HG03520 (cell line): ENCODE results near the gene TMEM30B.
"Not testable (repeated sequence)": the region's sequence is repeated elsewhere in the genome, so short reads cannot be mapped to it uniquely, and the experiment has no call there.

ENCODE experiments used
- ATAC-seq: cut with Tn5 transposase; IDR thresholded peaks from one replicate; pipeline ENCODE4 v1.9.1; 2021; ENCODE audit warnings: mild to moderate bottlenecking, moderate library complexity; ENCODE audit not compliant: unreplicated experiment

Gene TMEM30B, protein sequence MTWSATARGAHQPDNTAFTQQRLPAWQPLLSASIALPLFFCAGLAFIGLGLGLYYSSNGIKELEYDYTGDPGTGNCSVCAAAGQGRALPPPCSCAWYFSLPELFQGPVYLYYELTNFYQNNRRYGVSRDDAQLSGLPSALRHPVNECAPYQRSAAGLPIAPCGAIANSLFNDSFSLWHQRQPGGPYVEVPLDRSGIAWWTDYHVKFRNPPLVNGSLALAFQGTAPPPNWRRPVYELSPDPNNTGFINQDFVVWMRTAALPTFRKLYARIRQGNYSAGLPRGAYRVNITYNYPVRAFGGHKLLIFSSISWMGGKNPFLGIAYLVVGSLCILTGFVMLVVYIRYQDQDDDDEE

DNA sequence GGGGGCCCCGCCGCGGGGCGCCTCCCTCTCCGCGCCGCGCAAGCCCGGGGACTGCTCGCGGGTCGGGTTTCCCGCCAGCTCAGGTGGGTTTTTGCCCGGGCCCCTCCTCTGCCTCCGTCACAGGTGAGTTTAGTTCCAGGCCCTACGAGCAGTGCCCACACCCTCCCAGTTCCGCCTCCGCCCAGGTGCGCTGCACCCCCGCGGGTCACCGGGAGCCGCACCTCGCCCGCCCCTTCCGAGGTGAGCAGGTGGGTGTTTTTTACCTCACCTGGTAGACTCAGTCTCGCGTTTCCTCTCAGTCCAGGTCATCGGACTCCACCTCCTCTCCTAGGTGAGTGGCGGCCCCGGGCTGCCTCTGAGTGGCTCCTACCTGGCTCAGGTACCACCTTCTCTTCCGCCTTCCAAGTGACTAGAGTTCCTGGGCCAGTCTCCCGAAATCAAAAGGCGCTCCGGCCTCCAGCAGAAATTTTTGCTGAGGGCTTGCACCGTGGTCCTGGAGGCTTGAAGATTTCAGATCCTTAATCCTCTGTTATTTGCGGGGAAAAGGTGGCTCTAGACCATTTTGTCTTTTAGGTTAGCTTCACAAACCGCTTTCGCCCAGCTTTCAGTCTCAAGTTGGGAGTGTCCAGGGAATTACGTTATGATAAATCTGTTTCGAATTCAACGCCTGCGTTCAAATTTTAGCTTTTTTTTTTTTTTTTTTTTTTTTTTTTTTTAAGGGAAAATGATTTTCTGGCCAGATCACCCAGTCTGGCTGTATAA lies at the start of gene TMEM30B:
Gene TMEM30B (minus strand): TSS at position 153 of the 762 bp plus-strand sequence. CDS start 191 bp downstream, outside the sequence.
- ATAC-seq: no peak

- ATAC-seq: peak; percentile 48
These were observed 49.4 kb upstream of the TMEM30B start for GRCh38 chr14:61330511-61330910.

DNA sequence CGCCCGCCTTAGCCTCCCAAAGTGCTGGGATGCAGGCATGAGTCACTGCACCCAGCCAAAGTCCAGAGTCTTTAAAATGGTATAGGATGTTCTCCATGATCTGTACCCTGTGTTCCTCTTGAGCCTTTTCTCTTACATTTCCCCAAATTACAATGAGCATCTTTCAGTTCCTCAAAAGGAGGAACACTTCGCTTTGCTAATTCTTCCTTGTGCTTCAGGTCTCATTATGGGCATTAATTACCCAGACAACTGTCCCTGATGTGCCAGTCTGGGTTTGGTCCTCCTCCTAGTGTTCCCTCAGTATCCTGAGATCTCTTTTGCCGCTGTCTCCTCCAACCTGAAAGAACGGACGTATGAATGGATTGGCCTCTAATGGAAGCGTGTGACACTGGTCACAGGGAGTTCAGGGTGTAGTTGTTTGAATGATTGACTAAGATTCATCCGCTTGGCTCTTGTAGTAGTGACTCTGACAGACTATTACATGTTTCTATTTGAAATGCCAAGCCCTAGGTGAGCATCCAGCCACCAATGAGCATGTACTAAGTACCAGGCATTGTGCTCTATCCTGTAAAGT lies 48.4 kb upstream of the TMEM30B start:
- no peak for ATAC-seq

DNA sequence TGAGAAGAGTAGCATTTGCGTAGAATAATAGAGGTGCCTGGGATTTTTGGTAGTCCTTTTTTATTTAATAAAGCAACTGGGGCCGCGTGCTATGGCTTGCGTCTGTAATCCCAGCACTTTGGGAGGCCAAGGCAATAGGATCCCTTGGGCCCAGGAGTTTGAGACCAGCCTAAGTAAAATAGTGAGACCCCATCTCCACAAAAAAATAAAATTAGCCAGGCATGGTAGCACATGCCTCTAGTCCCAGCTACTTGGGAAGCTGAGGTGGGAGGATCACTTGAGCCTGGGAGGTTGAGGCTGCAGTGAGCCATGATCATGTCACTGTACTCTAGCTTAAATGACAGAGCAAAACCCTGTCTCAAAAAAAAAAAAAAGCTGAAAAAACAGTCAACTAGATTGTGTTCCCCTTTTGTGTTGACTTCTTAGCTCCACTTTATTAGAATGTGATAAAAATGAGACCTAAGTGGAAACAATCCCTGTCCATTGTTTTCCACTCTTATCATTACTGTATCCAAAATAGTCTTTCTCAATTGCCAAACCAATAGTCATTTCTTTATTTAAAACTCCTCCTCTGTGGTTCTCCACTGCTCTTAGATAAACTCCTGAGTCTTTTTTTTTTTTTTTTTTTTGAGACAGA lies 47.6 kb upstream of the TMEM30B start:
- no peak for ATAC-seq

DNA sequence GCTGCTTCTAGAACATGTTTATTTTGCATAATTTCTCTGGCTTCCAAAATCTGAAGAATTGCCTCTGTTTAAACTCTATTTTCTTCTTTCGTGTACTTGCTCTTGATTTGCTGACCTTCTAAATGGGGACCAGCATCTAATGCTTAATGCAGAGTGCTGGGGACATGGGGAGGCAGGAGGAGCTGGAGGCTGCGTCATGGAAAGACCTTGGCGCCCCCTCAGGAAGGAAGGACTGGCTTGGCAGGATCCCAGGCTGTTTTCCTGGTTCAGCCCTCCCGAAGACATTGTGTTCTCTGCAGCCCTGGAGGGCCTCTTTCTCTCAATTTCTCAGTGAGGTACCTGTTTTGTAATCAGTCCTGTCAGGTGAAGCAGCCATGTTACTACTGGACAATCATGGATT lies 45.7 kb upstream of the TMEM30B start:
- no peak for ATAC-seq

DNA sequence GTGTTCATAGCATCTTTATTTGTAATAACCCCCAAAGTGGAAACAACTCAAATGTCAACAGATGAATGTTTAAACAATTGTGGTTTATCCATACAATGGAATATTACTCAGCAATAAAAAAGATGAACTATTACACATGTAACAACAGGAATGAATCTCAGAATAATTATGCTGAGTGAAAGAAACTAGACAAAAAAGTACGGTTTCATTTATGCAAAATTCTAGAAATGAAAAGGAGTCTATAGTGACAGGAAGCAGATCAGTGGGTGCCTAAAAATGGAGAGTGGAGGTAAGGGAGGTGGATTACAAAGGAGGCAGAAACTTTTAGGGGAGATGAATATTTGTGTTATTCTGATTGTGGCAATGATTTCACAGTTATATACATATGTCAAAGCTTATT lies 45.0 kb upstream of the TMEM30B start:
- ATAC-seq: no peak

- no peak for ATAC-seq
These were observed 44.0 kb upstream of the TMEM30B start for GRCh38 chr14:61325166-61325565.

DNA sequence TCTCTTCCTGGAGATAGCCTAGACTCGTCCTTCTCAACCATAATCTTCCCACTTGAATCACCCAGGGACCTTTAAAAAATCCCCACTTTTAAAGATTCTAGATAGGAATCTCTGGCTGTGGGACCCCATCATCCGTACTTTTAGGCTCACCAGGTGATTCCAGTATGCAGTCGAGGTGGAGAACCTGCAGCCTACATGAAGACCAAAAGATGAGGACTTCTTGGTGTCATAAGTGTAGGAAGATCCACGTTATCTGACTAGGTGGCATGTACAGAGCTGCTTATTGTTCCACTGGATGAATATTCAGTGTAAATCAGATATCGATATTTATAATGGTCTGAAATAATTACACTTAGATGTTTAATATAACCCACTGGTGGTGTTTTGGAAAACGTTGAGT lies 42.8 kb upstream of the TMEM30B start:
- ATAC-seq: no peak

GRCh38 chr14:61322799-61323290 lies 41.7 kb upstream of the TMEM30B start:
- no peak for ATAC-seq

DNA sequence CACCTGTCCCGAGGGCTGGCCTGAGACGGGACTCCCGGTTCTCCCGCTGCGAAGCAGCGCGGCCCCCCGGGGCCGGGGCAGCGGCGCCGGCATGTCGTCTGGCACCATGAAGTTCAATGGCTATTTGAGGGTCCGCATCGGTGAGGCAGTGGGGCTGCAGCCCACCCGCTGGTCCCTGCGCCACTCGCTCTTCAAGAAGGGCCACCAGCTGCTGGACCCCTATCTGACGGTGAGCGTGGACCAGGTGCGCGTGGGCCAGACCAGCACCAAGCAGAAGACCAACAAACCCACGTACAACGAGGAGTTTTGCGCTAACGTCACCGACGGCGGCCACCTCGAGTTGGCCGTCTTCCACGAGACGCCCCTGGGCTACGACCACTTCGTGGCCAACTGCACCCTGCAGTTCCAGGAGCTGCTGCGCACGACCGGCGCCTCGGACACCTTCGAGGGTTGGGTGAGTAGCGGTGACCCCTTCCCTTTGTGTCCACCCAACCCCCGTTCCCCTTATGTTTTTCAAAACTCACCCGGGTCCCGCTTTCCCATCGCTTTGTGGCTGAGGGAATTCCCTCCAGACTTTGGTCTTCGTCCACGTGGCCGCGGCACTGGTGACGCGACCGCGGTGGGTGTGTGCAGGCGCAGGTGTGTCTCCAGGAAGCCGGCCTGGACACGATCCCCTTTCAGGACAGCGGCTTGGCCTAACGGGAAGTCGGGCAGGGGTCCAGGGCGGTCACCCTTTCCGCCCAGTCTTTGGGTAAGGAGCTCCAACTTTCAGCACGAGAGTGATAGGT lies 41.1 kb upstream of the TMEM30B start:
- no peak for ATAC-seq

DNA sequence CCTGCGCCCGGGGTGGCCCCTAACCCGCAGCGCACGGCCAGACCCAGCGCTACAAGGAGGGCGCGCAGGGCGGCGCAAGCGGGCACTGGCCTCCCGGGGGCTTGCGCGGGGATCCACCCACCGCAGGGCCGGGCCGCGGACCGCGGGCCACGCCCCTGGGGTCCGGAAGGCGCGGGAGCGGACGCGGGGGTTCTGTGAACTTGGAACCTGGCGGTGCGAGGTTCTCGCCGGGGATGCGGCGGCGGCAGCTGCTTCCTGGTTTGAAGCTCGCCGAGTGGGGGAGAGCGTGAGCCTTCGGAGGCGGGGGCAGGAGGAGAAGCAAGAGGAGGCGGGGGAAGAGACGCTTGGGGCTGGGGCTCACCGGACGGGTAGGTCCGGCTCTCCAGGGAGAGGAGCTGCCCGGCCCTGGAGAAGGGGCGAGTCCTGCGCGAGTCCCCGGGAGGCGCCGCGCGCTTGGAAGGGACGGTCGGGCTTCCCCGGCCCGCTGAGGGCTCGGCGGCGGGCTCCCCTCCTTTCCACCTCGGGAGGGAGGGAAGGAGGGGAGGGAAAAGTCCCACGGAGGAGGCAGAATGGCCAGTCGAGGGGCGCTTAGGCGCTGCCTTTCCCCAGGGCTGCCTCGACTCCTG lies 40.4 kb upstream of the TMEM30B start, which contains the start of gene PRKCH:
Gene PRKCH (plus strand): TSS at position 195 of the 626 bp plus-strand sequence. CDS start 523 bp downstream, outside the sequence.
- no peak for ATAC-seq

DNA sequence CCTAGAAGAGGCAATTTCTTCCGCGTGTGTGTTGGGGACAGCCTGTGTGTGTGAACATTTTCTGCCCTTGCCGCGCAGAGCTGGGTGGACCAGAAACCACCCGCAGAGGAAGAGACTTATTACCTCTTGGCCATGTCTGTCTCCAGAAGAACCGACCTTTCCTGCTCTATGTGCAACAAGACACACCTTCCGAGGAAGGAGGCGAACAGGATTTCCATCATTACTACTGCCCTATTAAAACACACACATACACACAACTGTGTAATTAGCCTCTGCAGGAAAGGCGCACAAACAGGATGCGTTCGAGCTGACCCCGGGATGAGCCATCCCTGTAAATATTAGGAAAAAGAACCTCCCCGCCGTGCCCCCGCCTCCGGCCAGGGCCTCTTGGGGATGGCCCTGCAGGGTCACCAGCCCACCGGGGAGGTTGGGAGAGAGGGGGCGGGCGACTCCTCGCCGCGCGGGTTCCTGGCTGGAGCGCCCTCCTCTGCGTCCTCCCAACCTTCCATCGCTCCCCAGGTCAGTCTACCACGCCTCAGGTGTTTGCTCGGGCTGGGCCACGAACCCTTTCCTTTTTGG lies 39.8 kb upstream of the TMEM30B start:
- no peak for ATAC-seq

DNA sequence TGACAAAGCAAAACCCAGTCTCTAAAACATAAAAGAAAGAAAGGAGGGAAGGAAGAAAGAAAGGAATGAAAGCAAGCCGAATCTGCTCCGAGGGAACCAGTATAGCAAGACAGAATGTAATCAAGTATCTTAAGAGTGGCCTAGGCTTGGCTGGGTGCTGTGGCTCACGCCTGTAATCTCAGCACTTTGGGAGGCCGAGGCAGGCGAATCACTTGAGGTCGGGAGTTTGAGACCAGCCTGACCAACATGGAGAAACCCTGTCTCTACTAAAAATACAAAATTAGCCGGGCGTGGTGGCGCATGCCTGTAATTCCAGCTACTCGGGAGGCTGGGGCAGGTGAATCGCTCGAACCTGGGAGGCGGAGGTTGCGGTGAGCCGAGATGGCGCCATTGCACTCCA lies 39.0 kb upstream of the TMEM30B start:
- ATAC-seq: not testable (repeated sequence)

DNA sequence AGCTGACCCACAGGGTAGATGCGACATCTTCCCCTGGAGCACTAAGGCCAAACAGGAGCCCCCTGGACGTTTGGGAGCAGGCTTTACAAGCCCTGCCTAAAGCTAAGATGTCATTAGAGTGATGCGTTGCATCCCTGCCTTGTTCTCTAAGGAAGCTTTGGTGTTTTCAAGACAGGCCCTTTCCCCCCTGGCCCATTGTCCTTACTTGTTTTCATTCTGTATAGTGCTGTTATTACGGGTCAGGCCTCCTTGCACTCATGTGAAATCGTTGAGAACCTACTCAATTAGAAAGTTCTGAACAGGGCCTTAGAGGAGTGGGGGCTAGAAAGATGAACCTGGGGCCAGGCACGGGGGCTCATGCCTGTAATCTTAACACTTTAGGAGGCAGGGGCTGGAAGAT lies 38.6 kb upstream of the TMEM30B start:
- no peak for ATAC-seq

DNA sequence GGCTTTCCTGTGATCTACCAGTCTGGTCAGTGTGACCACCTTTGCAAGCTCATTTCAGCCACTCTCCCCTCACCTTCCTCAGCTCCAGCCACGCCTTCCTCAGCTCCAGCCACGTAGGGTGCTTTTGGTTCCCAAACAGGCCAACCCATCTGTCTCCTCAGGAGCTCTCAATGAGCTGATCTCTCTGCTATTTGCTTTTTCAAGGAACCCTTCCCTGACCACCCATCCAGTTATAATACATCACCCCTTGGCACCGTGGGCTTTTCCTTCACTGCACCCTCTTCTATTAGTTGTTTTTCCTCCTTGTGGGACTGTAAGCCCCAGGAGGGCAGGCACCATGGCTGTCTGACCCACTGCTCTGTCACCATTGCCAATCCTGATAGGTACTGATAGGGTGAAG lies 37.9 kb upstream of the TMEM30B start:
- ATAC-seq: no peak

- ATAC-seq: no peak
These were observed 34.2 kb upstream of the TMEM30B start for GRCh38 chr14:61315313-61315712.

GRCh38 chr14:61308701-61309100 lies 27.6 kb upstream of the TMEM30B start:
- ATAC-seq: not testable (repeated sequence)

GRCh38 chr14:61308198-61308597 lies 27.1 kb upstream of the TMEM30B start:
- no peak for ATAC-seq

DNA sequence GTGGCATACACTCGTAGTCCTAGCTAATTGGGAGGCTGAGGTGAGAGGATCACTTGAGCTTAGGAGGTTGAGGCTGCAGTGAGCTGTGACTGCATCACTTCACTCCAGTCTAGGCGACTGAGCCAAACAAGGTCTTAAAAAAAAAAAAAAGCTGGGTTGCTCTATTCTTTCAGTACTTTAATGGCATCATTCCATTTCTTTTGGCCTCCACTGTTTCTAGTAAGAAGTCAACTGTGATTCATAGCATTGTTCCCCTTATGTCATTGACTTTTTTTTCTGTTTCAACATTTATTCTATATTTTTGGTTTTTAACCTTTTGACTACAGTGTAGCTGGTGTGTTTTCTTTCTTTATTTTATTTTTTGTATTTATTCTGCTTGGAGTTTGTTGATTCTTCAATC lies 23.6 kb upstream of the TMEM30B start:
- no peak for ATAC-seq

DNA sequence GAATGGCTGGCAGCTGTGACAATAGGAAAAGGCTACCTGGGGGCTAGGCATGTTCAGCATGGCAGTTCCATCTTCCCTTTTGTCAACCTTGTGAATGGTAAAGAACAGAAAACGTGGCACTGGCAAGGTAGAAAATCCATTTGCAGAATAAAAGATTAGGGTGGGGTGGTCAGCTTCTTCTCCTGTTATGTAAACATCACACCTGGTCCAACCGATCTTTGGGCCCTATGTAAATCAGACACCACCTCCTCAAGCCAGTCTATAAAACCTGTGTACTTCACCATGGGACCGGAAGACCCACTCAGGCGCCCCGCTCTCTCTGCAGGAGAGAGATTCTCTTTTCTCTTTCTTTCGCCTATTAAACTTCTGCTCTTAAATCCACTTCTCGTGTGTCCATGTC lies 19.6 kb upstream of the TMEM30B start:
- no peak for ATAC-seq
